H1 (cell line): Measurements from ENCODE around the gene SLAMF6. TPM values are rescaled to one million over a fixed set of nuclear protein-coding genes. Genes with fewer than 3 reads are reported as not detected.

Source experiments
- CTCF ChIA-PET: fragments of 300-600 bp; sonication (Branson Sonifier 250); formaldehyde crosslinking; loops from one replicate; lab custom pipeline; 2021; ENCODE audit not compliant: partially characterized antibody; lab: Charles Lee
- POLR2A ChIA-PET: fragments of 300-600 bp; sonication (Branson Sonifier 250); formaldehyde crosslinking; loops from one replicate; lab custom pipeline; 2021; ENCODE audit warnings: inconsistent platforms; ENCODE audit not compliant: partially characterized antibody; lab: Charles Lee
- DNase-seq, 2 experiments: peaks; one replicate each; pipeline versions ENCODE4 v3.0.0 to v3.0.0-alpha.2; 2010 to 2022; ENCODE audit warnings: low spot score in 2 of 2, low read depth in 1 of 2, mixed read lengths in 1 of 2
- FAIRE-seq: peaks from 2 replicates; lab custom pipeline; 2011; peaks lifted over from hg19 to GRCh38; lab: Jason Lieb, UNC
- H2AFZ ChIP-seq: 2 replicates; pipeline ENCODE4 v1.8.1; 2012; ENCODE audit warnings: low read length, inconsistent platforms
- H2AK5ac ChIP-seq: 2 replicates; pipeline ENCODE4 v1.6.1; 2013; ENCODE audit warnings: low read depth, low read length
- H2BK120ac ChIP-seq: replicated peaks from 2 replicates; pipeline ENCODE3; 2013; ENCODE audit warnings: low read depth, low read length, inconsistent platforms
- H2BK12ac ChIP-seq: 2 replicates; pipeline ENCODE4 v1.6.1; 2013; ENCODE audit warnings: low read depth, low read length
- H2BK15ac ChIP-seq: 2 replicates; pipeline ENCODE4 v1.6.1; 2013; ENCODE audit warnings: low read length
- H2BK20ac ChIP-seq: 2 replicates; pipeline ENCODE4 v1.6.1; 2013; ENCODE audit warnings: low read length
- H2BK5ac ChIP-seq: 2 replicates; pipeline ENCODE4 v1.6.1; 2013; ENCODE audit warnings: low read depth, low read length
- H3K14ac ChIP-seq: 2 replicates; pipeline ENCODE4 v1.6.1; 2013; ENCODE audit warnings: inconsistent platforms; ENCODE audit not compliant: insufficient read length
- H3K18ac ChIP-seq: 2 replicates; pipeline ENCODE4 v1.6.1; 2013; ENCODE audit warnings: low read length; ENCODE audit errors: extremely low read depth
- H3K23ac ChIP-seq: 2 replicates; pipeline ENCODE4 v1.6.1; 2013; ENCODE audit warnings: inconsistent platforms; ENCODE audit not compliant: insufficient read length
- H3K23me2 ChIP-seq: 2 replicates; pipeline ENCODE4 v1.6.1; 2013; ENCODE audit warnings: low read depth, low read length
- H3K27ac ChIP-seq: 2 replicates; pipeline ENCODE4 v1.6.1; 2011; ENCODE audit warnings: low read depth, low read length, inconsistent platforms
- H3K27me3 ChIP-seq, 4 experiments: replicated peaks in 1 of 4; 1 replicate in 1 of 4; 2 replicates in 3 of 4; pipeline versions ENCODE4 v1.6.1 to v1.8.1; 2011 to 2013; ENCODE audit warnings: low read length in 3 of 4, mild to moderate bottlenecking in 3 of 4, inconsistent platforms in 2 of 4, mixed read lengths in 2 of 4, moderate library complexity in 1 of 4; ENCODE audit not compliant: control insufficient read depth in 3 of 4, insufficient read depth in 3 of 4; ENCODE audit errors: extremely low read depth in 1 of 4
- H3K36me3 ChIP-seq, 4 experiments: 2 replicates each; pipeline versions ENCODE4 v1.6.1 to v1.8.1; 2011 to 2013; ENCODE audit warnings: mild to moderate bottlenecking in 4 of 4, low read length in 3 of 4, moderate library complexity in 2 of 4, control low read depth in 1 of 4, inconsistent platforms in 1 of 4; ENCODE audit not compliant: insufficient read depth in 4 of 4, control insufficient read depth in 2 of 4
- H3K4ac ChIP-seq: replicated peaks from 2 replicates; pipeline ENCODE3; 2013; ENCODE audit warnings: low read length, low read depth, mixed read lengths, inconsistent platforms; ENCODE audit not compliant: insufficient read length
- H3K4me1 ChIP-seq, 4 experiments: replicated peaks in 1 of 4; 1 replicate in 1 of 4; 2 replicates in 3 of 4; pipeline versions ENCODE4 v1.6.1 to v1.8.1; 2011 to 2013; ENCODE audit warnings: low read length in 3 of 4, inconsistent platforms in 2 of 4, mixed read lengths in 1 of 4; ENCODE audit not compliant: insufficient read depth in 4 of 4, control insufficient read depth in 3 of 4
- H3K4me2 ChIP-seq, 2 experiments: 2 replicates each; pipeline versions ENCODE4 v1.6.1 to v1.8.1; 2011 to 2013; ENCODE audit warnings: low read depth in 2 of 2, low read length in 2 of 2, control low read depth in 1 of 2, inconsistent platforms in 1 of 2, mild to moderate bottlenecking in 1 of 2; ENCODE audit not compliant: insufficient read depth in 1 of 2
- H3K4me3 ChIP-seq, 4 experiments: fragments of 200-600, 300-600 bp in 1 of 4; sonication (generic), shearing (Covaris generic), sonication (Bioruptor Twin) in 1 of 4; 2 replicates each; pipeline versions ENCODE4 v1.5.1 to v1.8.1; 2011 to 2016; ENCODE audit warnings: low read length in 4 of 4, low read depth in 3 of 4, control low read depth in 2 of 4, inconsistent platforms in 2 of 4, mild to moderate bottlenecking in 2 of 4, mixed read lengths in 1 of 4, moderate library complexity in 1 of 4; ENCODE audit not compliant: insufficient read depth in 2 of 4; ENCODE audit errors: extremely low read depth in 1 of 4
- H3K56ac ChIP-seq: replicated peaks from 2 replicates; pipeline ENCODE3; 2013; ENCODE audit warnings: low read depth, mild to moderate bottlenecking, mixed read lengths, low read length, inconsistent platforms; ENCODE audit not compliant: insufficient read length
- H3K79me1 ChIP-seq: 2 replicates; pipeline ENCODE4 v1.6.1; 2013; ENCODE audit warnings: low read depth, low read length, control low read depth
- H3K79me2 ChIP-seq, 2 experiments: 2 replicates each; pipeline versions ENCODE4 v1.6.1 to v1.8.1; 2012 to 2013; ENCODE audit warnings: low read length in 2 of 2, mild to moderate bottlenecking in 2 of 2, inconsistent platforms in 1 of 2; ENCODE audit not compliant: insufficient read depth in 2 of 2, control insufficient read depth in 1 of 2
- H3K9ac ChIP-seq, 4 experiments: replicated peaks in 1 of 4; 1 replicate in 1 of 4; 2 replicates in 3 of 4; pipeline versions ENCODE4 v1.6.1 to v1.8.1; 2011 to 2013; ENCODE audit warnings: low read depth in 3 of 4, low read length in 3 of 4, control low read depth in 2 of 4, mild to moderate bottlenecking in 2 of 4, moderate library complexity in 2 of 4, inconsistent platforms in 1 of 4; ENCODE audit errors: extremely low read depth in 1 of 4
- H3K9me3 ChIP-seq, 2 experiments: 2 replicates each; pipeline versions ENCODE4 v1.6.1 to v1.8.1; 2012 to 2013; ENCODE audit warnings: mild to moderate bottlenecking in 2 of 2, moderate library complexity in 2 of 2, control low read depth in 1 of 2, inconsistent platforms in 1 of 2, low read depth in 1 of 2, low read length in 1 of 2, mixed read lengths in 1 of 2; ENCODE audit not compliant: insufficient read depth in 2 of 2
- H4K20me1 ChIP-seq, 2 experiments: replicated peaks in 1 of 2; 2 replicates each; pipeline versions ENCODE3 to v1.8.1; 2011 to 2013; ENCODE audit warnings: inconsistent platforms in 2 of 2, low read length in 2 of 2, mild to moderate bottlenecking in 1 of 2; ENCODE audit not compliant: insufficient read depth in 2 of 2, control insufficient read depth in 1 of 2
- H4K5ac ChIP-seq: 2 replicates; pipeline ENCODE4 v1.6.1; 2013; ENCODE audit warnings: low read length, low read depth, mixed read lengths, inconsistent platforms; ENCODE audit not compliant: insufficient read length
- H4K8ac ChIP-seq: 2 replicates; pipeline ENCODE4 v1.8.0; 2013; ENCODE audit warnings: mild to moderate bottlenecking, moderate library complexity, low read length, inconsistent platforms; ENCODE audit not compliant: insufficient read depth; ENCODE audit errors: extremely low read depth
- H4K91ac ChIP-seq: replicated peaks from 2 replicates; pipeline ENCODE3; 2013; ENCODE audit warnings: low read length, mixed read lengths, inconsistent platforms; ENCODE audit not compliant: insufficient read length
- ASH2L ChIP-seq: fragments of 200-600, 300-600 bp; sonication (generic); IDR thresholded peaks from one replicate; pipeline ENCODE4 v1.7.1; 2017; ENCODE audit warnings: low read length
- CREB1 ChIP-seq: IDR thresholded peaks from 2 replicates; pipeline ENCODE4 v1.6.1; 2012; ENCODE audit warnings: inconsistent platforms
- FOSL1 ChIP-seq: IDR thresholded peaks from 2 replicates; pipeline ENCODE4 v1.6.1; 2011; ENCODE audit warnings: mild to moderate bottlenecking, low read depth, low read length, moderate library complexity; ENCODE audit not compliant: insufficient read depth
- JUN ChIP-seq: IDR thresholded peaks from 2 replicates; pipeline ENCODE4 v1.6.1; 2011; ENCODE audit warnings: low read depth, mild to moderate bottlenecking, improper control_type of control experiment, low read length
- POLR2AphosphoS5 ChIP-seq: IDR thresholded peaks from 2 replicates; pipeline ENCODE4 v1.6.1; 2011; ENCODE audit warnings: low read depth, low read length
- POU5F1 ChIP-seq: IDR thresholded peaks from 2 replicates; pipeline ENCODE4 v1.6.1; 2011; ENCODE audit warnings: low read depth, mild to moderate bottlenecking, low read length, moderate library complexity
- RAD21 ChIP-seq, 2 experiments: IDR thresholded peaks in 1 of 2; conservative IDR thresholded peaks in 1 of 2; 2 replicates each; pipeline ENCODE4 v1.6.1; 2011; ENCODE audit warnings: low read depth in 2 of 2, low read length in 2 of 2, improper control_type of control experiment in 1 of 2, inconsistent platforms in 1 of 2, mild to moderate bottlenecking in 1 of 2, moderate library complexity in 1 of 2
- SAP30 ChIP-seq: fragments of 300-600 bp; sonication (generic); IDR thresholded peaks from 2 replicates; pipeline ENCODE4 v1.7.1; 2012; ENCODE audit warnings: low read length, moderate library complexity, mild to moderate bottlenecking, inconsistent platforms; ENCODE audit not compliant: insufficient read depth, insufficient replicate concordance
- SIN3A ChIP-seq, 2 experiments: IDR thresholded peaks in 1 of 2; conservative IDR thresholded peaks in 1 of 2; 2 replicates each; pipeline ENCODE4 v1.6.1; 2011 to 2012; ENCODE audit warnings: low read length in 2 of 2, improper control_type of control experiment in 1 of 2, low read depth in 1 of 2, mild to moderate bottlenecking in 1 of 2
- SP2 ChIP-seq: IDR thresholded peaks from 2 replicates; pipeline ENCODE4 v1.6.1; 2012; ENCODE audit warnings: mild to moderate bottlenecking, low read length, inconsistent platforms
- TCF12 ChIP-seq: IDR thresholded peaks from 2 replicates; pipeline ENCODE4 v1.6.1; 2011; ENCODE audit warnings: low read depth, mild to moderate bottlenecking, low read length
- ZNF274 ChIP-seq: IDR thresholded peaks from 2 replicates; pipeline ENCODE4 v1.7.0; 2012; ENCODE audit warnings: low read length, borderline replicate concordance; ENCODE audit errors: extremely low read depth
- WGBS, 2 experiments: shearing (Covaris generic) in 1 of 2; methylation state at CpG; one replicate each; pipeline versions ENCODE4 v1.1.6 to v1.1.7; 2013 to 2015; ENCODE audit warnings: low lambda C conversion rate in 2 of 2, mixed read lengths in 2 of 2, inconsistent platforms in 1 of 2, low coverage in 1 of 2, missing lambda C conversion rate in 1 of 2; ENCODE audit not compliant: insufficient replicate concordance in 2 of 2, insufficient coverage in 1 of 2, insufficient read length in 1 of 2; ENCODE audit errors: extremely low coverage in 1 of 2, missing lambda C conversion rate in 1 of 2; 5-methylcytosine and 5-hydroxymethylcytosine counted together
- polyA plus RNA-seq, 7 experiments: library from polyadenylated mRNA; depleted of rRNA in 3 of 7; stranded (reverse) in 5 of 7; unstranded in 2 of 7; fragments of >200 nt in 5 of 7; fragments of 200-250 nt in 2 of 7; gene quantifications; 1 replicate in 5 of 7; 2 replicates in 1 of 7; 4 replicates in 1 of 7; pipeline versions ENCODE4 v1.2.1 to v1.2.3, GENCODE V29; 2011 to 2013; ENCODE audit warnings: missing spikeins in 2 of 7, mixed read lengths in 2 of 7
- total RNA-seq: library from RNA; stranded (reverse); fragmentation: NEBNext Ultra II Directional; extraction: Animal tissue kit (Norgen Biotek cat#: 25700); gene quantifications from 2 replicates; pipeline ENCODE4 v1.2.1, GENCODE V29; 2021

The SLAMF6 gene
- total and polyA plus RNA-seq, 2 of the 8 experiments (the other 6 are each of a cell fraction or from before 2014, with no cell fraction given) = not detected

DNA sequence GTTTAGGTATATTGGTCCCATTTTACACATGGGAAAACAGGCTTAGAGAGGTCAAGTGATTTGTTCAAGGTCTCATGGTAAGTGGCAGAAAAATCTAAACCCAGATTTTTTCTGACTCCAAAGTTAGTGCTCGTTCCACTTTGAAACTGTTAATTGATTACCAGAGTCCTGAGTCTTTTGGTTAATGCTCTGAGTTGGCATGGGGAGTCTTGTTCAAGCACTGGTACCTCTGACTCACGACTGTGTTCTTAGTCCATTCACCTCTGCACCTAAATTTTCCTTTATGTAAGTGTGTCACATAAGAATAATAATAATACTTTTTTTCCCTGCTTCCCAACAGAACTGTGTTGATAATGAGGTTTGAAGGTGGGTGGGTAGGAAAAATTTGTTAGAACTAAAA lies 63.4 kb downstream of the SLAMF6 start:
- Histone ChIP-seq H3K79me1 (no peaks in the 10 kb centered on the region), H3K23me2 (no peaks in the 10 kb centered on the region), H2AFZ (no peak overlapping the region), H3K23ac (no peak overlapping the region), H2BK15ac (no peak overlapping the region), H3K56ac (no peak overlapping the region), H3K4me1 (peaks cover 0 to 7% (median 3%) of the 10 kb centered on the region in 4 experiments; a peak in 3 of 7 replicates), H2AK5ac (no peak overlapping the region), H4K20me1 (no peaks in the 10 kb centered on the region), H2BK120ac (no peak overlapping the region), H2BK12ac (no peak overlapping the region), H3K27me3 (no peaks in the 10 kb centered on the region), H3K14ac (no peak overlapping the region), H3K27ac (no peak overlapping the region), H4K8ac (no peak overlapping the region), H3K36me3 (no peaks in the 10 kb centered on the region), H2BK20ac (no peak overlapping the region), H3K18ac (no peak overlapping the region), H3K79me2 (no peaks in the 10 kb centered on the region), H4K5ac (no peak overlapping the region), H3K9ac (no peak overlapping the region), H4K91ac (no peak overlapping the region), H3K4ac (no peak overlapping the region), H3K4me2 (no peak overlapping the region), H2BK5ac (no peak overlapping the region), H3K9me3 (no peaks in the 10 kb centered on the region), H3K4me3 (no peak overlapping the region)
- POLR2A ChIA-PET = no interaction called here
- WGBS, 2 experiments = 83% methylated on average over 2 of the region's 2 CpGs; no CpG with 5 or more reads in 1 of the 2 experiments
- no peak for TF ChIP-seq RAD21 (IDR thresholded peaks at IDR 0.05 in 1 of 2, conservative IDR thresholded peaks at IDR 0.05 in 1 of 2; ENCODE audit: low read depth in 2 of 2, low read length in 2 of 2)
- no peak for TF ChIP-seq ASH2L
- no peak for TF ChIP-seq SAP30
- TF ChIP-seq ZNF274 = no peak
- TF ChIP-seq TCF12 = no peak
- TF ChIP-seq JUN = no peak
- no peak for TF ChIP-seq CREB1
- TF ChIP-seq SP2 = no peak
- TF ChIP-seq POU5F1 = no peak
- TF ChIP-seq POLR2AphosphoS5 = no peak
- no peak for TF ChIP-seq SIN3A (conservative IDR thresholded peaks at IDR 0.05 in 1 of 2, IDR thresholded peaks at IDR 0.05 in 1 of 2; ENCODE audit: low read depth in 1 of 2, low read length in 2 of 2)
- TF ChIP-seq FOSL1 = no peak
- no peak for DNase-seq
- FAIRE-seq = no peak
- CTCF ChIA-PET = interaction anchor here (1.2 to 1.3 kb wide), 2 partner anchors 14 to 168 kb away, joined by 3 to 4 read pairs; no protein-coding TSS in a partner anchor
